ENCODE measurements around the gene SDF4. TPM values are rescaled to one million over a fixed set of nuclear protein-coding genes. Genes with fewer than 3 reads are reported as not detected.

SDF4 gene
- total and polyA plus RNA-seq, 2 donors (not counting 1 experiment from before 2014, with no cell fraction given) = 100 to 143 TPM

- Histone ChIP-seq H3K9ac (ENCODE audit: low read length) (peak overlapping the region; percentile 42), H3K36me3 (replicated peaks in 1 of 2; ENCODE audit: control extremely low read depth in 1 of 2, control insufficient read depth in 1 of 2, extremely low read depth in 1 of 2, insufficient read depth in 2 of 2, low read length in 1 of 2) (peaks cover 0 to 18% of the 10 kb centered on the region in 2 experiments), H3K4me2 (replicated peaks; ENCODE audit: low read depth, low read length, poor library complexity, severe bottlenecking) (peak overlapping the region; percentile 88), H2AFZ (ENCODE audit: insufficient read depth, low read depth, low read length, poor library complexity, severe bottlenecking) (no peak overlapping the region), H3K4me1 (ENCODE audit: control insufficient read depth in 2 of 2, insufficient read depth in 2 of 2, low read length in 2 of 2) (peaks cover 33 to 39% of the 10 kb centered on the region in 2 donors), H3K27ac (ENCODE audit: low read length in 2 of 2) (no peak overlapping the region), H3K9me3 (ENCODE audit: control extremely low read depth in 1 of 3, control insufficient read depth in 2 of 3, insufficient read depth in 1 of 3, low read length in 2 of 3) (no peaks in the 10 kb centered on the region), H4K20me1 (ENCODE audit: control insufficient read depth, insufficient read depth, low read length, poor library complexity, severe bottlenecking) (peaks cover 62% of the 10 kb centered on the region), H3K4me3 (ENCODE audit: control extremely low read depth in 1 of 5, extremely low read depth in 1 of 5, insufficient read depth in 1 of 5, low read depth in 2 of 5, low read length in 4 of 5) (peak overlapping the region in 3 of 5 experiments; percentile 32 to 47 (median 38)), H3K79me2 (ENCODE audit: control insufficient read depth, insufficient read depth, low read length) (peaks cover 60% of the 10 kb centered on the region), H3K27me3 (replicated peaks in 1 of 4; ENCODE audit: control extremely low read depth in 1 of 4, control insufficient read depth in 3 of 4, insufficient read depth in 4 of 4, low read length in 3 of 4) (peaks cover 0 to 5% (median 1%) of the 10 kb centered on the region in 4 experiments)
- peaks cover 39% of the 10 kb centered on the region for H3K4me1 Mint-ChIP-seq
- TF ChIP-seq EZH2 (IDR thresholded peaks at IDR 0.05; ENCODE audit: borderline replicate concordance, insufficient read depth, low read depth, low read length, poor library complexity, severe bottlenecking) (no peak), CTCF (IDR thresholded peaks at IDR 0.05) (no peak)
- WGBS (ENCODE audit: insufficient coverage) = 88% methylated on average over 98 of the region's 98 CpGs
- POLR2A ChIA-PET = no interaction called here
- no peak for ATAC-seq (ENCODE audit: low read depth)
- H3K27ac Mint-ChIP-seq = peak overlapping the region; percentile 81
- no peaks in the 10 kb centered on the region for H3K9me3 Mint-ChIP-seq (ENCODE audit: insufficient read depth)
- CTCF ChIA-PET = interaction anchor here (2.3 kb wide), 1 partner anchor 18 kb away, joined by 5 read pairs; no protein-coding TSS in a partner anchor
- no peaks in the 10 kb centered on the region for H3K27me3 Mint-ChIP-seq
- H3K4me3 Mint-ChIP-seq = peak overlapping the region; percentile 84
- no peak for DNase-seq
- intact Hi-C loops (cut with micrococcal nuclease) = loop anchor here (1.0 to 10.0 kb wide), 4 partner anchors 24 to 198 kb away; partner anchors contain the start of genes ACAP3, C1orf159 and PUSL1
Measured at GRCh38 chr1:1232796-1233566, 1.2 kb upstream of the SDF4 start.

Measured in B cell (primary cell).